ENCODE data around the gene CXCL6. TPM values are rescaled to one million over a fixed set of nuclear protein-coding genes. Genes with fewer than 3 reads are reported as not detected.

Gene CXCL6
- total RNA-seq, 1 experiment from 2014 or later, result not detected

GRCh38 chr4:73839071-73839470, 2.6 kb downstream of the CXCL6 start:
- in situ Hi-C loops (cut with HindIII; ENCODE audit: low pct_unique_long_range_greater_than_20kb, low sequenced_read_pairs), result no loop called here
- no peak for DNase-seq (ENCODE audit: low read depth)

GRCh38 chr4:73839715-73840114, 3.2 kb downstream of the CXCL6 start:
- no peak for DNase-seq (ENCODE audit: low read depth)
- in situ Hi-C loops (cut with HindIII; ENCODE audit: low pct_unique_long_range_greater_than_20kb, low sequenced_read_pairs), result no loop called here

GRCh38 chr4:73841243-73841925, 4.9 kb downstream of the CXCL6 start:
- no peak for DNase-seq (ENCODE audit: low read depth)
- in situ Hi-C loops (cut with HindIII; ENCODE audit: low pct_unique_long_range_greater_than_20kb, low sequenced_read_pairs), result no loop called here

- DNase-seq (ENCODE audit: low read depth), result no peak
- in situ Hi-C loops (cut with HindIII; ENCODE audit: low pct_unique_long_range_greater_than_20kb, low sequenced_read_pairs), result no loop called here
These were observed 6.2 kb downstream of the CXCL6 start for GRCh38 chr4:73842696-73843095.

- no peak for DNase-seq (ENCODE audit: low read depth)
- in situ Hi-C loops (cut with HindIII; ENCODE audit: low pct_unique_long_range_greater_than_20kb, low sequenced_read_pairs), result no loop called here
These were observed 6.9 kb downstream of the CXCL6 start for GRCh38 chr4:73843369-73843768.

GRCh38 chr4:73844345-73844744, 7.9 kb downstream of the CXCL6 start:
- DNase-seq (ENCODE audit: low read depth), result no peak
- in situ Hi-C loops (cut with HindIII; ENCODE audit: low pct_unique_long_range_greater_than_20kb, low sequenced_read_pairs), result no loop called here

- DNase-seq (ENCODE audit: low read depth), result no peak
These were observed 8.3 kb downstream of the CXCL6 start for GRCh38 chr4:73844806-73845205.

GRCh38 chr4:73847526-73848182, 11.2 kb downstream of the CXCL6 start:
- in situ Hi-C loops (cut with HindIII; ENCODE audit: low pct_unique_long_range_greater_than_20kb, low sequenced_read_pairs), result no loop called here
- DNase-seq (ENCODE audit: low read depth), result no peak

More at GRCh38 chr4:73844806-73845205, 8.3 kb downstream of the CXCL6 start:
- in situ Hi-C loops (cut with HindIII; ENCODE audit: low pct_unique_long_range_greater_than_20kb, low sequenced_read_pairs), result no loop called here

- in situ Hi-C loops (cut with HindIII; ENCODE audit: low pct_unique_long_range_greater_than_20kb, low sequenced_read_pairs), result no loop called here
- DNase-seq (ENCODE audit: low read depth), result no peak
These were observed 11.8 kb downstream of the CXCL6 start for GRCh38 chr4:73848183-73848777.

- DNase-seq (ENCODE audit: low read depth), result no peak
- in situ Hi-C loops (cut with HindIII; ENCODE audit: low pct_unique_long_range_greater_than_20kb, low sequenced_read_pairs), result no loop called here
These were observed 13.9 kb downstream of the CXCL6 start for GRCh38 chr4:73850261-73850970.

GRCh38 chr4:73851293-73851692, 14.8 kb downstream of the CXCL6 start:
- in situ Hi-C loops (cut with HindIII; ENCODE audit: low pct_unique_long_range_greater_than_20kb, low sequenced_read_pairs), result no loop called here

GRCh38 chr4:73852771-73853170, 16.3 kb downstream of the CXCL6 start:
- in situ Hi-C loops (cut with HindIII; ENCODE audit: low pct_unique_long_range_greater_than_20kb, low sequenced_read_pairs), result no loop called here
- DNase-seq (ENCODE audit: low read depth), result no peak

More at GRCh38 chr4:73851293-73851692, 14.8 kb downstream of the CXCL6 start:
- no peak for DNase-seq (ENCODE audit: low read depth)

GRCh38 chr4:73853246-73853704, 16.8 kb downstream of the CXCL6 start, which contains the start of gene PF4V1:
Gene PF4V1 (plus strand): TSS chr4:73853296. CDS start chr4:73853363, 67 bp downstream.
- no peak for DNase-seq (ENCODE audit: low read depth)
- in situ Hi-C loops (cut with HindIII; ENCODE audit: low pct_unique_long_range_greater_than_20kb, low sequenced_read_pairs), result no loop called here

GRCh38 chr4:73853718-73854473, 17.4 kb downstream of the CXCL6 start:
- in situ Hi-C loops (cut with HindIII; ENCODE audit: low pct_unique_long_range_greater_than_20kb, low sequenced_read_pairs), result no loop called here
- no peak for DNase-seq (ENCODE audit: low read depth)

- in situ Hi-C loops (cut with HindIII; ENCODE audit: low pct_unique_long_range_greater_than_20kb, low sequenced_read_pairs), result no loop called here
- DNase-seq (ENCODE audit: low read depth), result no peak
These were observed 18.9 kb downstream of the CXCL6 start for GRCh38 chr4:73855406-73855805.

GRCh38 chr4:73856518-73856917, 20.0 kb downstream of the CXCL6 start:
- in situ Hi-C loops (cut with HindIII; ENCODE audit: low pct_unique_long_range_greater_than_20kb, low sequenced_read_pairs), result no loop called here
- DNase-seq (ENCODE audit: low read depth), result peak; percentile 36

- no peak for DNase-seq (ENCODE audit: low read depth)
- in situ Hi-C loops (cut with HindIII; ENCODE audit: low pct_unique_long_range_greater_than_20kb, low sequenced_read_pairs), result no loop called here
These were observed 23.2 kb downstream of the CXCL6 start for GRCh38 chr4:73859614-73860088.

- DNase-seq (ENCODE audit: low read depth), result no peak
- in situ Hi-C loops (cut with HindIII; ENCODE audit: low pct_unique_long_range_greater_than_20kb, low sequenced_read_pairs), result no loop called here
These were observed 23.7 kb downstream of the CXCL6 start for GRCh38 chr4:73860181-73860580.
